GM18508 (cell line): ENCODE measurements around the gene APOA5.
"Not testable (repeated sequence)": the region's sequence is repeated elsewhere in the genome, so short reads cannot be mapped to it uniquely, and the experiment has no call there.

Experiments used
- ATAC-seq: cut with Tn5 transposase; IDR thresholded peaks from one replicate; pipeline ENCODE4 v1.9.1; 2021; ENCODE audit warnings: moderate number of reproducible peaks; ENCODE audit not compliant: insufficient read depth, unreplicated experiment

The APOA5 gene, protein sequence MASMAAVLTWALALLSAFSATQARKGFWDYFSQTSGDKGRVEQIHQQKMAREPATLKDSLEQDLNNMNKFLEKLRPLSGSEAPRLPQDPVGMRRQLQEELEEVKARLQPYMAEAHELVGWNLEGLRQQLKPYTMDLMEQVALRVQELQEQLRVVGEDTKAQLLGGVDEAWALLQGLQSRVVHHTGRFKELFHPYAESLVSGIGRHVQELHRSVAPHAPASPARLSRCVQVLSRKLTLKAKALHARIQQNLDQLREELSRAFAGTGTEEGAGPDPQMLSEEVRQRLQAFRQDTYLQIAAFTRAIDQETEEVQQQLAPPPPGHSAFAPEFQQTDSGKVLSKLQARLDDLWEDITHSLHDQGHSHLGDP

DNA sequence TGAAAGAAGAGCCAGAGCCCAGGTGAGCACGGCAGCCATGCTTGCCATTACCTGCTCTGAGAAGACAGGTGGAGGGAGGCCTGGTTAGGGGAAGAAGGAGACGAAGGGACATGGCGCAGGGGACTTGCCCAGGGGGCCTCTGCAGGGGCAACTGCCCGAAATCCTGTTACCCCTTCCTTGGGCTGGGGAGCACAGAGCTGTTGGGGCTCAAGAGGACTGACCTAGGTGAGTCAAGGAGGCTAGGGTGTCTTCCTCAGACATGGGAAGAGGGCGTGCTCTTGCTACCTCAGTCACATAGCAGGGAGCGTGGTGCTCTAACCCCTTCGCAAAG lies at the start of gene APOA5:
TSS of gene APOA5 (minus strand) at position 67 of the 331 bp plus-strand sequence. CDS start at position 48, 19 bp downstream.
- ATAC-seq, result no peak

DNA sequence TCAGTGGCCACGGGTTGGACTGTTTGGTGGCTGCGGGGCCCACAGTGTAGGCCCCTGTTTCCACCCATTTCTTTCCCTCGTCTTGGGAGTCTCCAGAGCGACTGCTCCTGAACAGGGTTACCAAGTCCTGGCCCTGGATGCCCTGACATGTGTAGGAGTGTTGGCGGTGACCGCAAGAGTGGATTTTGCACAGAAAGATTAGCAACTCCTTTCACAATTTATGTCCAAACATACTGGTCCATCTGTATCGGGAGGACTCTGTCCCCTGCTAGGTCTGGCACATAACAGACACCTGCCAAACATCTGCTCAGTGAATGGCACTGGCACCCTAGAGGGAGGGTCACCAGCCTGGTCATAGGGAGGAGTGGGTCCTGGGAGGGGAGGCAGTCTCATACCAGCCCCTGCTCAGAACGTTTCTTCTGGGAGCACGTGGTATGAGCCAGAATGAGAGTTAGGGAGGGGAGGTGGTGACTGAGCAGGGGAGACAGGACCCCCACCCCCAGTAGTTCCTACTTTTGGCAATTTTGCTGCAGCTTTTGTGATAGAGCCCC lies 49.1 kb upstream of the APOA5 start:
- no peak for ATAC-seq

DNA sequence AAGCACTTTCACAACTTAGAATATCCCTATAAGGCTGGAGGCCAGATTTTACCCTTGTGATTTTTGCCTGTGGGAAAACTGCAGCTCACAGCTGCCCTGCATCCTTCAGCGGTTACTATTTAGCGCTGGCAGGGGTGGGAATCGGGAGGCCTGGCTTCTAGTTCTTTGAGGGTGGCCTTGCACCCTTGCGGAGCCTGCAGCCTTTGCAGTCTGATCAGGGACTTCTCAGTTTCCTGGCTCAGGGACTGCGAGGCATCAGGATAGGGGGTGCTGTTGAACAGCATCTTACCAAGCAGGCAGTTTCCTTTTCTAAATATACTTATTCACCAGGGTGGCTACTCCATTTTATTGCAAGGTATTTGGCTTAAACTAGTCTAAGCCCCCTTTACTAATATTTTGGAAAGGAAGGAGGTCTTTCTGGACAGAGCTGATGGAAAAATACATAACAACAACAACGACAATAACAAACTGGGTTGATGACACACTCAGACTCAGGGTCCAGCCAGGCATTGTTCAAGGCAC lies 48.6 kb upstream of the APOA5 start:
- ATAC-seq, result no peak

DNA sequence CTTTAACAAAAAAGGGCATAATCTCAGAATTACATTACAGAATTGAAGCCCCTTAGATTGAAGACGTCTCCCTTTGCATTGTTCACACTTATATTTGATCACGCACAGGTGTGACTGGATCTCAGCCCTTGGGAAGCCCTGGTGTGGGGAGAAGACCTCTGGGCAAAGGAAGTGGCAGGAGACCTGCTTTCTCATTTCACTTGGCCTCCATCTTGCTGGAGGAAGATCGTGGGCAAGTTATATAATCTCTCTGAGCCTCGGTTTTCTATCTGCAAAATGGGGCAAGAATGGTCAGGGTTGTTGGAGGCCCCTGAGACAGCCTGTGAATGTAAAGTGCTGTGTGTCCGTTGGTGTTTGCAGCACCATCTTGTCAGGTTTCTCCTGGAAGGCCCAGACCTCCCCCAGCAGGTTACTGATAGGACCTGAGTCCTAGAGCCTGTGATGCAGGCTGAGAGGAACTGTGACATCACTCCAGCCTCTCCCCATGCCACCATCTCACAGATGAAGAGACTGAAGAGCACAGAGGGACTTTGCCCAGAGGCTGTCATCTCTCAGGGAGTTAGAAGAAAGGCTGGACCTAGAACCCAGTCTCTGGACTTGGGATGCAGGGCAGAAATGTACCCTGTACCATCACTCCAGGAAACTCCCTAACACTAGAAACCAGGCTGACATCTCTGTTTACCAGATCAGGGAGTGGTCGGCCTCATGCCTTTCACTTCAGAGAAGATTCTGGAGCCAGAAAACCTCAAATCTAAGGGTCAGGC lies 46.8 kb upstream of the APOA5 start:
- no peak for ATAC-seq

DNA sequence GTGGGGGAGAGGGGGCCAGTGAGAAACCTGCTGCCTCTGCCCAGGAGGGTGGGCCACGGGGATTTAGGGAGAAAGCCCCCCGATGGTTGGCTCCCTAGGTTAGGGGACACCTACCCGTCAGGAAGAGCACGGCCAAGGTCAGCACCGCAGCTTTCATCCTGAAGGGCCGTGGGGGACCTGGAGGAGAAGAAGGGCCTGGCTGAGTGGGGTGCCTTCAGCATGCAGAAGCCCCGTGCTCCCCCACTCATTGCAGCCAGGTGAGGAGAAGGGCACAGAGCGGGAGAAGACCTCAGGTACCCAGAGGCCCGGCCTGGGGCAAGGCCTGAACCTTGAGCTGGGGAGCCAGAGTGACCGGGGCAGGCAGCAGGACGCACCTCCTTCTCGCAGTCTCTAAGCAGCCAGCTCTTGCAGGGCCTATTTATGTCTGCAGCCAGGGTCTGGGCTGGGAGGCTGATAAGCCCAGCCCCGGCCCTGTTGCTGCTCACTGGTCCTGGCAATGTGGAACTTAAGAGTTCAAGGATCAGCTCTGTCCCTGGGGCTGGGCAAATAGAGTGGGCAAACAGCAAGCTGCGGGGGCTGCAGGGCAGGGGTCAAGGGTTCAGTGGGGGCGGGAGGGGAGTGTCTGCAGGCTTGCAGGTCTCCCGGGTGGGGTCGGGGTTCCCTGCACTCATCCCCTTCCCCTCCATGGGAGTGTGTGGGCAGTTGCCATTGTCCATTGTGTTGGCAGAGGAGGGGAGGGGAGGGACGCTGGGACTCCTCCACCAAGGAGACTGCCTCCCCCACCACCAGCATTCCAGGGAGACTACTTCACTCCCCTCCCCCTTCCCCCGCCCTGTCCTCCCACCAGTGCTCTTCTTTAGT lies 45.8 kb upstream of the APOA5 start, which contains the start of gene APOA1:
TSS of gene APOA1 (minus strand) at position 392 of the 861 bp plus-strand sequence. CDS start at position 157, 235 bp downstream.
- ATAC-seq, result no peak

DNA sequence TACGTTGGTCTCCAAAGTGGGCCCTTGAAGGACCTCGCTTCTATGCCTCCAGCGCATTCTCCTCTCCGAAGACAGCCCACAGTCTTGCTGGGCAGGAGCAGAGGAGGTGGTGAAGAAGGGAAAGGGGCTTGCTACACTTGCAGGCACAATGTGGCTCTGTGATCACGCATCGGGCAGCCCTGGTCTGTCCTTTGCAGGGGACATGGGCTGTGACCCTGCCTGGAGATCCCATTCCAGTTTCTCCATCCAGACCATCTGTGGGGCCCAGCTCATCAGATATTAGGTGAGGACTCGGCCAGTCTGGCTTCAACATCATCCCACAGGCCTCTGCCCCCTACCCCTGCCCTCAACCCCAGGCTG lies 44.9 kb upstream of the APOA5 start:
- ATAC-seq, result no peak

DNA sequence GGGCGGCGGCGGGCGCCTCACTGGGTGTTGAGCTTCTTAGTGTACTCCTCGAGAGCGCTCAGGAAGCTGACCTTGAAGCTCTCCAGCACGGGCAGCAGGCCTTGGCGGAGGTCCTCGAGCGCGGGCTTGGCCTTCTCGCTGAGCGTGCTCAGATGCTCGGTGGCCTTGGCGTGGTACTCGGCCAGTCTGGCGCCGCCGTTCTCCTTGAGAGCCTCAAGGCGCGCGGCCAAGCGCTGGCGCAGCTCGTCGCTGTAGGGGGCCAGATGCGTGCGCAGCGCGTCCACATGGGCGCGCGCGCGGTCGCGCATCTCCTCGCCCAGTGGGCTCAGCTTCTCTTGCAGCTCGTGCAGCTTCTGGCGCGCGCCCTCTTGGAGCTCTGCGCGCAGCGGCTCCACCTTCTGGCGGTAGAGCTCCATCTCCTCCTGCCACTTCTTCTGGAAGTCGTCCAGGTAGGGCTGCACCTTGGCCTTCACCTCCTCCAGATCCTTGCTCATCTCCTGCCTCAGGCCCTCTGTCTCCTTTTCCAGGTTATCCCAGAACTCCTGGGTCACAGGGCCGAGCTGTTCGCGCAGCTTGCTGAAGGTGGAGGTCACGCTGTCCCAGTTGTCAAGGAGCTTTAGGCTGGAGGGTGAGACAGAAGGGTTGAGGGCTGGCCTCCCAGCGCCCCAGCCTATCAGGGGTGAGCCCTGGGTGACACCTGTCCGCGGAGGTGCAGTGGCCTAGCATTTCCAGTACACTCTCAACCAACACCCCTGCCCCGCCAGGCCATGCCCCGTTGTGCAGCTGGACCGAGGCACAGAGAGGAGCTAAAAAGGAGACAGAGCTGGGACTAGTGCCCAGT lies 44.3 kb upstream of the APOA5 start:
- ATAC-seq, result no peak

DNA sequence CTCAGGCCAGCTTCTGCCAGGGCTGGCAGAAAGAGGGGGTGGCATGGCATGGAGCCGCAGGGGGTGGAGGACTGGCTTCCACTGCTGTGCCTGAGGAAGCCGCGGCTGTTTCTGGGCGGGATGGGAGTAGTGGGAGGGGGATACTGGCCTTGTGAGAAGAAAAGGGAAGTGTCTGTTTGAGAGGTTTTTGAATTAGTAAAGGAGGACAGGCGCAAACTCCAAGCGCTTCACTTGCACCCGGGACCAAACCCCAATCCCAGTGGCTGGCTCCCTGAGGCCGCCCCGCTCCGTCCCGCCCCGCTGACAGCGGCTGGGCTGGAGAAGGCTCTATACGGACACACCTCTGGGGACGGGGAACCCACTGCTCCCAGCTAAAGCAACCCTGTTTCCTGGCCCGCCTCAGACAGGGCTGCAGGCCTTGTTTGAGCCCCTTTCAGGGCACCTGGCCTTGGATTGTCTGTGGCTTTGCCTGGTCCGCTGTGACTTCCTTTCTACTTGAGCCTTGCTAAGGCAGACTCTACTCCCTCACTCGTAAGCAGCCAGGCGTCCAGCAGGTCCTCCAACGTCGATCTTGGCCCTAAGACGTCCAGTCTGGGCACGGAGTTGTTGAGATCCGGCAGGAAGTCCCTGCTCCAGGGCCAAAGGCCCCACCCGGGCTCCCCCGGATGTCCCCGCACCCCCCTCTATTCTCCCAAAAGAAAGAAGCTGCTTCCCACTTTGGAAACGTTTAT lies 43.5 kb upstream of the APOA5 start:
- no peak for ATAC-seq

DNA sequence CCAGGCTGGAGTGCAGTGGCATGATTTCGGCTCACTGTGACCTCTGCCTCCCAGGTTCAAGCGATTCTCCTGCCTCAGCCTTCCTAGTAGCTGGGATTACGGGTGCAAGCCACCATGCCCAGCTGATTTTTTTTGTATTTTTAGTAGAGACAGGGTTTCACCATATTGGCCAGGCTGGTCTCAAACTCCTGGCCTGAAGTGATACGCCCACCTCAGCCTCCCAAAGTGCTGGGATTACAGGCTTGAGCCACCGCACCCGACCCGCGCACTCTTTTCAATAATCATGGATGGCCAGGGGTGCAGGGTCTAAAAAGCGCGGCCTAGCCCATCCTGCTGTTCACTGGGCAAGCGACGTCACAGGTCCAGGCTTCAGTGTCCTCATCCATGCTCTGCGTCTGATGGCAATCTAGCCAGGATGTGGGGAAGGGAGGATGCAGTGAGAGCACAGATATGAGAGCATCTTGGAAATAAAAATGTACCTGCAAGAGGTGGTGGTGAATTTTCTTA lies 42.9 kb upstream of the APOA5 start:
- ATAC-seq, result not testable (repeated sequence)

DNA sequence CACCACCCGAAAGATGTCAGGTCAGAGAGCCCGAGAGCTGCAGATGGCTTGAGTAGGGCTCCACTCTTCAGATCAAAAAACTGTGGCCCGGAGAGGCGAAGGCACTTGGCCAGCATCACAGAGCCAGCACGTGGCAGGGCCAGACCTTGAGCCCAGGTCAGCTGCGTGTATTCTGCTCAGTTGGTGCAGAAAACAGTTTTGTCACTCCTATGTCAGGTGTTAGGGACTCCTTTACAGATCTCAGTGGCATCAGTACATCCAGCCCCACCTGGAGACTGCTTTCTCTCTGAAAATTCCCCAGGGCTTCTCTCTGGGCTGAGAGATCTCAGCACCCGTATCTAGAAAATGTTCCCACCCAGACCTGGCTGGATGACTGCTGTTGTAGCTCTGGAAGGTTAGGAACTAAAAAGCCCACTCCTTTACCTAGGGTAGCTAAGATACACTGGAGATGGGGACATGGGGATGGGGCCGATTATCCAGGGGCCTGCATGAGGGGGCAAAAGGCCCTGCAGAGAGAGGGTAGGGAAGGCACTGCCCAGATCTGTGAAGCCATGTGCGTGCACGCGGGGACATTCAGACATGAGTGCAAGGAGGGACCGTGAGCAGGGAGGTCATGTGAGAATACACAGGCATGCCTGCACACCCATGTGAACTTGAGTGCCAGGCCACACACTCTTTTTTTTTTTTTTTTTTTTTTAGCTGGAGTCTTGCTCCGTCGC lies 42.3 kb upstream of the APOA5 start:
- no peak for ATAC-seq

DNA sequence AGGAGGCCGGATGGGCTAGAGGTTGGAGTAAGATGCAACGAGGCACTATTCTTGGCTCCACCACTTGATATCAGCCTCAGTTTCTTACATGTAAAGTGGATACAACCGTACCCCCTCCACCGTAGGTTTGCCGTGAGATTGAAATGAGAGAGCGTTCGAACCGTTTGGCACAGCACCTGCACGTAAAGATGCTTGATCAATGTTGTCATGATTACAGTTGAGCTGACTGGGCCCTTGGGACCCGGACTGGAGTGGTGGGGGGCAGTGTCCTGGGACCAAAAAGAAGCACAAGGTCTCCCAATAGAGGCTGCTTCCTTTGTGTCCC lies 41.8 kb upstream of the APOA5 start:
- no peak for ATAC-seq

DNA sequence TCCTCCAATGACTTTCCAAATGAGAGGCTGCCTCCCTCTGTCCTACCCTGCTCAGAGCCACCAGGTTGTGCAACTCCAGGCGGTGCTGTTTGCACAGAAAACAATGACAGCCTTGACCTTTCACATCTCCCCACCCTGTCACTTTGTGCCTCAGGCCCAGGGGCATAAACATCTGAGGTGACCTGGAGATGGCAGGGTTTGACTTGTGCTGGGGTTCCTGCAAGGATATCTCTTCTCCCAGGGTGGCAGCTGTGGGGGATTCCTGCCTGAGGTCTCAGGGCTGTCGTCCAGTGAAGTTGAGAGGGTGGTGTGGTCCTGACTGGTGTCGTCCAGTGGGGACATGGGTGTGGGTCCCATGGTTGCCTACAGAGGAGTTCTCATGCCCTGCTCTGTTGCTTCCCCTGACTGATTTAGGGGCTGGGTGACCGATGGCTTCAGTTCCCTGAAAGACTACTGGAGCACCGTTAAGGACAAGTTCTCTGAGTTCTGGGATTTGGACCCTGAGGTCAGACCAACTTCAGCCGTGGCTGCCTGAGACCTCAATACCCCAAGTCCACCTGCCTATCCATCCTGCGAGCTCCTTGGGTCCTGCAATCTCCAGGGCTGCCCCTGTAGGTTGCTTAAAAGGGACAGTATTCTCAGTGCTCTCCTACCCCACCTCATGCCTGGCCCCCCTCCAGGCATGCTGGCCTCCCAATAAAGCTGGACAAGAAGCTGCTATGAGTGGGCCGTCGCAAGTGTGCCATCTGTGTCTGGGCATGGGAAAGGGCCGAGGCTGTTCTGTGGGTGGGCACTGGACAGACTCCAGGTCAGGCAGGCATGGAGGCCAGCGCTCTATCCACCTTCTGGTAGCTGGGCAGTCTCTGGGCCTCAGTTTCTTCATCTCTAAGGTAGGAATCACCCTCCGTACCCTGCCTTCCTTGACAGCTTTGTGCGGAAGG lies 40.9 kb upstream of the APOA5 start:
- ATAC-seq, result no peak

DNA sequence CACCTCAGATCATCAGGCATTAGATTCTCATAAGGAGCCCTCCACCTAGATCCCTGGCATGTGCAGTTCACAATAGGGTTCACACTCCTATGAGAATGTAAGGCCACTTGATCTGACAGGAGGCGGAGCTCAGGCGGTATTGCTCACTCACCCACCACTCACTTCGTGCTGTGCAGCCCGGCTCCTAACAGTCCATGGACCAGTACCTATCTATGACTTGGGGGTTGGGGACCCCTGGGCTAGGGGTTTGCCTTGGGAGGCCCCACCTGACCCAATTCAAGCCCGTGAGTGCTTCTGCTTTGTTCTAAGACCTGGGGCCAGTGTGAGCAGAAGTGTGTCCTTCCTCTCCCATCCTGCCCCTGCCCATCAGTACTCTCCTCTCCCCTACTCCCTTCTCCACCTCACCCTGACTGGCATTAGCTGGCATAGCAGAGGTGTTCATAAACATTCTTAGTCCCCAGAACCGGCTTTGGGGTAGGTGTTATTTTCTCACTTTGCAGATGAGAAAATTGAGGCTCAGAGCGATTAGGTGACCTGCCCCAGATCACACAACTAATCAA lies 40.2 kb upstream of the APOA5 start:
- ATAC-seq, result no peak

DNA sequence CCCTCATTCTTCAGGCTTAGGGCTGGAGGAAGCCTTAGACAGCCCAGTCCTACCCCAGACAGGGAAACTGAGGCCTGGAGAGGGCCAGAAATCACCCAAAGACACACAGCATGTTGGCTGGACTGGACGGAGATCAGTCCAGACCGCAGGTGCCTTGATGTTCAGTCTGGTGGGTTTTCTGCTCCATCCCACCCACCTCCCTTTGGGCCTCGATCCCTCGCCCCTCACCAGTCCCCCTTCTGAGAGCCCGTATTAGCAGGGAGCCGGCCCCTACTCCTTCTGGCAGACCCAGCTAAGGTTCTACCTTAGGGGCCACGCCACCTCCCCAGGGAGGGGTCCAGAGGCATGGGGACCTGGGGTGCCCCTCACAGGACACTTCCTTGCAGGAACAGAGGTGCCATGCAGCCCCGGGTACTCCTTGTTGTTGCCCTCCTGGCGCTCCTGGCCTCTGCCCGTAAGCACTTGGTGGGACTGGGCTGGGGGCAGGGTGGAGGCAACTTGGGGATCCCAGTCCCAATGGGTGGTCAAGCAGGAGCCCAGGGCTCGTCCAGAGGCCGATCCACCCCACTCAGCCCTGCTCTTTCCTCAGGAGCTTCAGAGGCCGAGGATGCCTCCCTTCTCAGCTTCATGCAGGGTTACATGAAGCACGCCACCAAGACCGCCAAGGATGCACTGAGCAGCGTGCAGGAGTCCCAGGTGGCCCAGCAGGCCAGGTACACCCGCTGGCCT lies 38.7 kb upstream of the APOA5 start:
- no peak for ATAC-seq

DNA sequence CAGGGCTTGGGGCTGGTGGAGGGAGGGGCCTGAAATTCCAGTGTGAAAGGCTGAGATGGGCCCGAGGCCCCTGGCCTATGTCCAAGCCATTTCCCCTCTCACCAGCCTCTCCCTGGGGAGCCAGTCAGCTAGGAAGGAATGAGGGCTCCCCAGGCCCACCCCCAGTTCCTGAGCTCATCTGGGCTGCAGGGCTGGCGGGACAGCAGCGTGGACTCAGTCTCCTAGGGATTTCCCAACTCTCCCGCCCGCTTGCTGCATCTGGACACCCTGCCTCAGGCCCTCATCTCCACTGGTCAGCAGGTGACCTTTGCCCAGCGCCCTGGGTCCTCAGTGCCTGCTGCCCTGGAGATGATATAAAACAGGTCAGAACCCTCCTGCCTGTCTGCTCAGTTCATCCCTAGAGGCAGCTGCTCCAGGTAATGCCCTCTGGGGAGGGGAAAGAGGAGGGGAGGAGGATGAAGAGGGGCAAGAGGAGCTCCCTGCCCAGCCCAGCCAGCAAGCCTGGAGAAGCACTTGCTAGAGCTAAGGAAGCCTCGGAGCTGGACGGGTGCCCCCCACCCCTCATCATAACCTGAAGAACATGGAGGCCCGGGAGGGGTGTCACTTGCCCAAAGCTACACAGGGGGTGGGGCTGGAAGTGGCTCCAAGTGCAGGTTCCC lies 38.0 kb upstream of the APOA5 start, which contains the start of gene APOC3:
TSS of gene APOC3 (plus strand) at position 383 of the 659 bp plus-strand sequence. CDS start 676 bp downstream, outside the sequence.
- ATAC-seq, result no peak
